Caco-2 (cell line): ENCODE data around the gene KNCN. TPM values are rescaled to one million over a fixed set of nuclear protein-coding genes. Genes with fewer than 3 reads are reported as not detected.

ENCODE experiments used
- BruUV-seq: library from RNA; stranded (reverse); fragments of 400-500 nt; replicated peaks from 2 replicates; lab custom pipeline; 2021; lab: Mats Ljungman, UMichigan
- CTCF ChIA-PET: fragments of 300-600 bp; sonication (Branson Sonifier 250); formaldehyde crosslinking; loops from one replicate; lab custom pipeline; 2022; ENCODE audit warnings: antibody characterized with exemption; lab: Charles Lee
- POLR2A ChIA-PET: fragments of 300-600 bp; sonication (Branson Sonifier 250); formaldehyde crosslinking; loops from one replicate; lab custom pipeline; 2022; ENCODE audit warnings: antibody characterized with exemption; lab: Charles Lee
- DNase-seq, 2 experiments: peaks; one replicate each; pipeline versions ENCODE4 v3.0.0 to v3.0.0-alpha.2; 2020 to 2022
- H3K27me3 ChIP-seq: replicated peaks from 2 replicates; pipeline ENCODE4 v1.6.0; 2011; ENCODE audit warnings: low read length; ENCODE audit not compliant: control insufficient read depth, insufficient read depth
- H3K36me3 ChIP-seq: 2 replicates; pipeline ENCODE4 v1.5.1; 2011; ENCODE audit warnings: low read length; ENCODE audit not compliant: control insufficient read depth, insufficient read depth
- H3K4me1 ChIP-seq: fragments of 250-450 bp; sonication (Bioruptor Pico); 2 replicates; pipeline ENCODE4 v1.5.1; 2020; ENCODE audit warnings: mild to moderate bottlenecking
- H3K4me3 ChIP-seq: 2 replicates; pipeline ENCODE4 v1.5.1; 2011; ENCODE audit warnings: low read depth, mild to moderate bottlenecking, control low read depth, low read length
- H3K9me3 ChIP-seq: fragments of 250-450 bp; sonication (Bioruptor Pico); 2 replicates; pipeline ENCODE4 v1.5.1; 2020; ENCODE audit warnings: mild to moderate bottlenecking, moderate library complexity
- H3K27ac Mint-ChIP-seq: one replicate; pipeline ENCODE4 v1.8.0; 2022; ENCODE audit warnings: mixed read lengths; ENCODE audit not compliant: unreplicated experiment
- H3K27me3 Mint-ChIP-seq: one replicate; pipeline ENCODE4 v1.8.0; 2022; ENCODE audit warnings: mixed read lengths; ENCODE audit not compliant: insufficient read depth, unreplicated experiment
- H3K36me3 Mint-ChIP-seq: one replicate; pipeline ENCODE4 v1.8.0; 2022; ENCODE audit warnings: mild to moderate bottlenecking, mixed read lengths; ENCODE audit not compliant: insufficient read depth, unreplicated experiment
- H3K4me1 Mint-ChIP-seq: one replicate; pipeline ENCODE4 v1.8.0; 2022; ENCODE audit warnings: low read depth, mixed read lengths; ENCODE audit not compliant: unreplicated experiment
- H3K4me3 Mint-ChIP-seq: one replicate; pipeline ENCODE4 v1.8.0; 2022; ENCODE audit warnings: mild to moderate bottlenecking, moderate library complexity, mixed read lengths; ENCODE audit not compliant: unreplicated experiment
- H3K9me3 Mint-ChIP-seq: one replicate; pipeline ENCODE4 v1.8.0; 2022; ENCODE audit warnings: mixed read lengths; ENCODE audit not compliant: unreplicated experiment
- CTCF ChIP-seq, 2 experiments: fragments of 200-600 bp in 1 of 2; IDR thresholded peaks; 1 replicate in 1 of 2; 2 replicates in 1 of 2; pipeline versions ENCODE4 v1.5.1 to v1.8.0; 2011 to 2022; ENCODE audit warnings: antibody characterized with exemption in 1 of 2, control low read depth in 1 of 2, inconsistent platforms in 1 of 2, low read depth in 1 of 2, low read length in 1 of 2, mild to moderate bottlenecking in 1 of 2, moderate library complexity in 1 of 2; ENCODE audit not compliant: insufficient read depth in 1 of 2, severe bottlenecking in 1 of 2, unreplicated experiment in 1 of 2
- intact Hi-C: fragments of 100-400 bp; cut with micrococcal nuclease; formaldehyde crosslinking; loops from one replicate; pipeline ENCODE4 v1.10.0; 2022; ENCODE audit not compliant: unreplicated experiment
- total RNA-seq: library from RNA; stranded (reverse); gene quantifications from 2 replicates; pipeline ENCODE4 v1.2.3, GENCODE V29; 2022

The KNCN gene
- total RNA-seq, 1 experiment from 2014 or later: not detected

- H3K9me3 ChIP-seq: no peaks in the 10 kb centered on the region
- BruUV-seq: no TSS peak
- peaks cover 10% of the 10 kb centered on the region for H3K9me3 Mint-ChIP-seq
- peaks cover 6% of the 10 kb centered on the region for H3K4me1 Mint-ChIP-seq
- no peaks in the 10 kb centered on the region for H3K4me1 ChIP-seq
- intact Hi-C loops: no loop called here
- H3K27me3 Mint-ChIP-seq: peaks cover 14% of the 10 kb centered on the region
- POLR2A ChIA-PET: no interaction called here
- peak; percentile 29 to 74 for TF ChIP-seq CTCF (IDR thresholded peaks at IDR 0.05; ENCODE audit: insufficient read depth in 1 of 2, low read depth in 1 of 2, low read length in 1 of 2, severe bottlenecking in 1 of 2, unreplicated experiment in 1 of 2)
- no peaks in the 10 kb centered on the region for H3K36me3 ChIP-seq
- CTCF ChIA-PET: interaction anchor here (0.5 to 3.3 kb wide), 4 partner anchors 9 to 288 kb away, joined by 3 to 16 read pairs (median 4); no protein-coding TSS in a partner anchor
- no peak overlapping the region for H3K4me3 Mint-ChIP-seq
- H3K4me3 ChIP-seq: no peak overlapping the region
- DNase-seq: peak; percentile 62 to 65
- H3K27ac Mint-ChIP-seq: no peak overlapping the region
- H3K27me3 ChIP-seq: no peaks in the 10 kb centered on the region; the same call in 1 of the 2 replicates
- peaks cover 6% of the 10 kb centered on the region for H3K36me3 Mint-ChIP-seq
Measured at GRCh38 chr1:46535063-46535462, 16.4 kb downstream of the KNCN start.

DNA sequence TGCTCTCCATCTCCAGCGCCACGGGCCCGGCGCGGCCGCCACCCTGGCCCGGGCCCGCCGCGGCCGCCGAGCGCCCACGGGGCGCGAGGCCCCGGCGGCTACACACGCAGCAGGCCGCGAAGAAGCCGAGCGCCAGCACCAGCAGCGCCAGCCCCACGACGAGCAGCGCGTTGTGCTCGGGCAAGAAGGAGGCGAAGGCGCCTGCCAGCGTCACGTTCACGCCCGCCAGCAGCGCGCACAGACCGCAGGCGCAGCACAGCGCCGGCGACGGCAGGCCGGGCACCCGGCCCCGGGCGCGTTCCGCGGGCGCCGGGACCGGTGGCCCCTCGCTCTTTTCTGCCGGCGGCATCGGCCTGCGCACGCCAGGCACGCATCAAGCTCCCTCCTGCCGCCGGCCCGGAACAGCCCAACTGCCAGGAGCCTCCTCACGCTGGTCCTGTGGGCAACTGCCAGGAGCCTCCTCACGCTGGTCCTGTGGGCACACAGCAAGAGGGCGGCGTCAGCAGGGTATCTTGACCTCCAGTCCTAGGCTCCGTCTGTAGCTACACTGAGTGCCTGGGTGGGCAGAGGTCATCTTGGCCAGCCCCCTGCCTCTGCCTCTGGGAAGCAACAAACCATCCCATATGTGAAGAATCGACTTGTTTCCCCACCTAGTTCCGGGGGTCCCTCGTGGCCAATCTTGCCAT is 18.1 kb downstream of the KNCN start:
- intact Hi-C loops: no loop called here
- H3K9me3 Mint-ChIP-seq: peaks cover 10% of the 10 kb centered on the region
- TF ChIP-seq CTCF (IDR thresholded peaks at IDR 0.05; ENCODE audit: insufficient read depth in 1 of 2, low read depth in 1 of 2, low read length in 1 of 2, severe bottlenecking in 1 of 2, unreplicated experiment in 1 of 2): no peak
- ChIA-PET CTCF (interaction anchor here (0.8 to 3.3 kb wide), 3 partner anchors 9 to 86 kb away, joined by 3 to 16 read pairs (median 6); partner anchors contain the start of gene MKNK1), POLR2A (no interaction called here)
- peaks cover 6% of the 10 kb centered on the region for H3K36me3 Mint-ChIP-seq
- H3K27ac Mint-ChIP-seq: no peak overlapping the region
- H3K4me1 Mint-ChIP-seq: peaks cover 6% of the 10 kb centered on the region
- peak overlapping the region; percentile 73 for H3K4me3 Mint-ChIP-seq
- H3K4me1 ChIP-seq: no peaks in the 10 kb centered on the region
- H3K27me3 ChIP-seq: no peaks in the 10 kb centered on the region; the same call in 1 of the 2 replicates
- no peaks in the 10 kb centered on the region for H3K36me3 ChIP-seq
- peak overlapping the region; percentile 34 for H3K4me3 ChIP-seq
- DNase-seq: peak in 1 of 2 experiments; percentile 12
- BruUV-seq: no TSS peak
- H3K9me3 ChIP-seq: no peaks in the 10 kb centered on the region
- peaks cover 17% of the 10 kb centered on the region for H3K27me3 Mint-ChIP-seq

DNA sequence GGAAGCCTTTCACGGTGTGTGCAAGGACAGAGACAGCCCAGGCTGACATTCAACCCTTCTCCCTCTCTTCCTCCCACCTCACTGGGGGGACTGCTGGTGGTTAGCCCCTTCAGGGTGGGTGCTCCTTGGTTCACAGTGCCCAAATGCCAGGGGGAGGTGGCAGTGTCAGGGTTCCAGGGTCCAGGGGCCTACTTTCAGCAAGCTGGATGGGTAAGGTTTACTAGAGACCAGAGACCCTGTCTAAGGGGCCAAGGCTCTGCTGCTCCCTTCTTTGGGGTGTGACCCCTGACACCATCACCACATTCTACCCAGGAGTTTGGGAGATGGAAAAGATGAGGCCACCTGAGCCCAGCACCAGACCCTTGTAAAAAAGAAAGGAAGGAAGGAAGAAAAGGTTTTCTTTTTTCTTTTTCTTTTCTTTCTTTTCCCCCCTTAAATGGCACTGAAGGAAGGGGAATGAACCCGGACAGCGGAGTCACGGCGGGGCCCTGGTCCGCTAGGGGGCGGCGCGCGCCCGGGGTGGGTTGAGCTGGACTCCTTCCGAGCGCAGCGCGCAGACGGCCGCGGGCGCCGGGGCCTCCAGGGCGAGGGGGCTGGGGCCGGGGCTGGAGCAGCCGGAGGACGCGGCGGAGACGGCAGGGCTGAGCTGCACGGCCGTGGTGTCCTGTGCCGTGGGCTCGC is 18.8 kb downstream of the KNCN start:
- no peak overlapping the region for H3K27ac Mint-ChIP-seq
- Histone ChIP-seq H3K9me3 (no peaks in the 10 kb centered on the region), H3K36me3 (no peaks in the 10 kb centered on the region), H3K4me1 (no peaks in the 10 kb centered on the region), H3K27me3 (no peaks in the 10 kb centered on the region; the same call in 1 of the 2 replicates), H3K4me3 (peak overlapping the region; percentile 34)
- TF ChIP-seq CTCF (IDR thresholded peaks at IDR 0.05; ENCODE audit: insufficient read depth in 1 of 2, low read depth in 1 of 2, low read length in 1 of 2, severe bottlenecking in 1 of 2, unreplicated experiment in 1 of 2): peak; percentile 62 to 67
- CTCF ChIA-PET: interaction anchor here (0.8 to 3.3 kb wide), 3 partner anchors 10 to 85 kb away, joined by 3 to 16 read pairs (median 6); partner anchors contain the start of gene MKNK1
- no peak overlapping the region for H3K4me3 Mint-ChIP-seq
- intact Hi-C loops: no loop called here
- H3K36me3 Mint-ChIP-seq: peaks cover 6% of the 10 kb centered on the region
- peak in 1 of 2 experiments; percentile 70 for DNase-seq
- peaks cover 17% of the 10 kb centered on the region for H3K27me3 Mint-ChIP-seq
- H3K4me1 Mint-ChIP-seq: peaks cover 6% of the 10 kb centered on the region
- peaks cover 10% of the 10 kb centered on the region for H3K9me3 Mint-ChIP-seq
- POLR2A ChIA-PET: no interaction called here
- BruUV-seq: no TSS peak
